GM23338 (cell line): ENCODE measurements around the gene OLFM1. TPM values are rescaled to one million over a fixed set of nuclear protein-coding genes. Genes with fewer than 3 reads are reported as not detected.

ENCODE experiments used
- ATAC-seq: fragments of 200-7000 bp; cut with Tn5 transposase; 3 replicates; pipeline ENCODE4 v1.9.1; 2020
- DNase-seq: peaks from one replicate; pipeline ENCODE4 v3.0.0-alpha.2; 2015; ENCODE audit warnings: low spot score
- H2AFZ ChIP-seq: fragments of 200-600 bp; sonication (generic); 2 replicates; pipeline ENCODE4 v1.8.0; 2016; ENCODE audit warnings: antibody characterized with exemption, mild to moderate bottlenecking, moderate library complexity
- H3F3A ChIP-seq: fragments of 200-600 bp; sonication (generic); replicated peaks from 2 replicates; pipeline ENCODE4 v1.8.0; 2017; ENCODE audit warnings: antibody characterized with exemption, mixed run types, low read depth
- H3K27ac ChIP-seq: fragments of 200-600 bp; sonication (generic); 2 replicates; pipeline ENCODE4 v1.6.1; 2016; ENCODE audit warnings: low read depth
- H3K27me3 ChIP-seq: fragments of 200-600 bp; sonication (generic); 2 replicates; pipeline ENCODE4 v1.8.0; 2016; ENCODE audit warnings: mild to moderate bottlenecking, mixed run types, moderate library complexity; ENCODE audit not compliant: insufficient read depth
- H3K36me3 ChIP-seq: fragments of 200-600 bp; sonication (generic); 2 replicates; pipeline ENCODE4 v1.8.0; 2016; ENCODE audit warnings: mild to moderate bottlenecking; ENCODE audit not compliant: insufficient read depth
- H3K4me1 ChIP-seq: fragments of 200-600 bp; sonication (generic); 2 replicates; pipeline ENCODE4 v1.8.0; 2016; ENCODE audit warnings: mild to moderate bottlenecking, moderate library complexity; ENCODE audit not compliant: insufficient read depth
- H3K4me2 ChIP-seq: fragments of 200-600 bp; sonication (generic); 2 replicates; pipeline ENCODE4 v1.7.1; 2017; ENCODE audit warnings: mixed run types
- H3K4me3 ChIP-seq: fragments of 200-600 bp; sonication (generic); 2 replicates; pipeline ENCODE4 v1.6.1; 2016; ENCODE audit warnings: mixed run types
- H3K79me2 ChIP-seq: fragments of 200-600 bp; sonication (generic); replicated peaks from 2 replicates; pipeline ENCODE4 v1.8.0; 2017; ENCODE audit warnings: mild to moderate bottlenecking; ENCODE audit not compliant: insufficient read depth
- H3K9me2 ChIP-seq: fragments of 200-600 bp; sonication (generic); 2 replicates; pipeline ENCODE4 v1.8.0; 2017; ENCODE audit not compliant: insufficient read depth
- H4K20me1 ChIP-seq: fragments of 200-600 bp; sonication (generic); replicated peaks from 2 replicates; pipeline ENCODE4 v1.8.0; 2017; ENCODE audit warnings: mild to moderate bottlenecking; ENCODE audit not compliant: insufficient read depth
- H3K27ac Mint-ChIP-seq: 2 replicates; pipeline ENCODE4 v1.8.0; 2020; ENCODE audit warnings: inconsistent platforms, mild to moderate bottlenecking, moderate library complexity, mixed read lengths
- H3K27me3 Mint-ChIP-seq: 3 replicates; pipeline ENCODE4 v1.8.0; 2022; ENCODE audit warnings: low read depth, mild to moderate bottlenecking, moderate library complexity, mixed read lengths, inconsistent platforms; ENCODE audit not compliant: insufficient read depth, poor library complexity
- H3K36me3 Mint-ChIP-seq: 3 replicates; pipeline ENCODE4 v1.8.0; 2021; ENCODE audit warnings: low read depth, mild to moderate bottlenecking, inconsistent platforms, moderate library complexity, mixed read lengths
- H3K4me1 Mint-ChIP-seq: 3 replicates; pipeline ENCODE4 v1.8.0; 2020; ENCODE audit warnings: mild to moderate bottlenecking, inconsistent platforms, mixed read lengths
- H3K4me3 Mint-ChIP-seq: 3 replicates; pipeline ENCODE4 v1.8.0; 2021; ENCODE audit warnings: moderate library complexity, mild to moderate bottlenecking, inconsistent platforms, mixed read lengths
- H3K9me3 Mint-ChIP-seq: 3 replicates; pipeline ENCODE4 v1.8.0; 2020; ENCODE audit warnings: moderate library complexity, mild to moderate bottlenecking, inconsistent platforms, mixed read lengths
- CREB1 ChIP-seq: fragments of 250-450 bp; sonication (Bioruptor Pico); IDR thresholded peaks from 2 replicates; pipeline ENCODE4 v1.5.0; 2020; ENCODE audit warnings: low read depth, mild to moderate bottlenecking, moderate library complexity
- EZH2 ChIP-seq: fragments of 200-600 bp; sonication (generic); IDR thresholded peaks from one replicate; pipeline ENCODE4 v1.8.0; 2017; ENCODE audit warnings: antibody characterized with exemption, mild to moderate bottlenecking, low read depth; ENCODE audit not compliant: unreplicated experiment
- EZH2phosphoT487 ChIP-seq: fragments of 200-600 bp; sonication (generic); IDR thresholded peaks from one replicate; pipeline ENCODE4 v1.8.1; 2018; ENCODE audit warnings: antibody characterized with exemption; ENCODE audit not compliant: unreplicated experiment
- JUNB ChIP-seq: IDR thresholded peaks from one replicate; pipeline ENCODE4 v1.6.1; 2016; ENCODE audit warnings: antibody characterized with exemption; ENCODE audit not compliant: unreplicated experiment
- NANOG ChIP-seq: IDR thresholded peaks from 2 replicates; pipeline ENCODE4 v1.6.1; 2016; ENCODE audit warnings: antibody characterized with exemption, borderline replicate concordance
- POLR2AphosphoS5 ChIP-seq: IDR thresholded peaks from 2 replicates; pipeline ENCODE4 v1.6.1; 2016; ENCODE audit warnings: antibody characterized with exemption, low read depth
- STAT1 ChIP-seq: IDR thresholded peaks from one replicate; pipeline ENCODE4 v1.6.1; 2016; ENCODE audit warnings: antibody characterized with exemption; ENCODE audit not compliant: unreplicated experiment
- ZNF114 ChIP-seq: fragments of 250-450 bp; sonication (Bioruptor Pico); IDR thresholded peaks from 2 replicates; pipeline ENCODE4 v1.5.0; 2020; ENCODE audit warnings: mild to moderate bottlenecking, moderate library complexity
- ZNF331 ChIP-seq: fragments of 250-450 bp; sonication (Bioruptor Pico); IDR thresholded peaks from 2 replicates; pipeline ENCODE4 v1.5.0; 2020; ENCODE audit warnings: low read depth, mild to moderate bottlenecking, moderate library complexity
- ZNF462 ChIP-seq: fragments of 250-450 bp; sonication (Bioruptor Pico); IDR thresholded peaks from 2 replicates; pipeline ENCODE4 v1.5.0; 2020; ENCODE audit warnings: mild to moderate bottlenecking, moderate library complexity
- polyA plus RNA-seq: library from polyadenylated mRNA; unstranded; fragments of >200 nt; fragmentation: Nextera tagmentation; extraction: Ambion mirVana; gene quantifications from 2 replicates; pipeline ENCODE4 v1.2.1, GENCODE V29; 2016
- total RNA-seq: library from RNA; depleted of rRNA; stranded (reverse); fragments of >200 nt; shearing (Covaris generic); gene quantifications from 2 replicates; pipeline ENCODE4 v1.2.3, GENCODE V29; 2014
- TF ChIP-seq, protein P1 (sequence below): IDR thresholded peaks from 2 replicates; pipeline ENCODE4 v1.6.1; 2016; ENCODE audit warnings: antibody characterized with exemption
- TF ChIP-seq, protein P2 (sequence below): IDR thresholded peaks from one replicate; pipeline ENCODE4 v1.6.1; 2018; ENCODE audit warnings: antibody characterized with exemption; ENCODE audit not compliant: unreplicated experiment
- TF ChIP-seq, protein P3 (sequence below), 2 experiments: fragments of 200-600 bp in 1 of 2; sonication (generic) in 1 of 2; conservative IDR thresholded peaks; 2 replicates each; pipeline versions ENCODE4 v1.5.1 to v1.6.1; 2016 to 2017; ENCODE audit warnings: antibody characterized with exemption in 2 of 2, low read depth in 2 of 2, mild to moderate bottlenecking in 2 of 2, moderate library complexity in 1 of 2

The OLFM1 gene
- total and polyA plus RNA-seq, 2 experiments from 2014 or later, result 20.6 to 40.1 TPM

GRCh38 chr9:135045264-135045927, 42.1 kb upstream of the OLFM1 start:
- H3K4me1 Mint-ChIP-seq, result no peaks in the 10 kb centered on the region
- Histone ChIP-seq H3K36me3 (no peaks in the 10 kb centered on the region), H3F3A (no peaks in the 10 kb centered on the region), H3K27ac (no peak overlapping the region), H3K79me2 (no peaks in the 10 kb centered on the region), H3K4me2 (no peak overlapping the region), H2AFZ (peak overlapping the region; percentile 47; the same call in 1 of the 2 replicates), H3K9me2 (no peaks in the 10 kb centered on the region), H4K20me1 (no peaks in the 10 kb centered on the region), H3K4me1 (no peaks in the 10 kb centered on the region), H3K27me3 (no peaks in the 10 kb centered on the region), H3K4me3 (no peak overlapping the region)
- peak overlapping the region; percentile 28; the same call in 1 of the 2 replicates for H3K27ac Mint-ChIP-seq
- peaks cover 12% of the 10 kb centered on the region for H3K27me3 Mint-ChIP-seq
- peak; percentile 46 for ATAC-seq
- no peaks in the 10 kb centered on the region for H3K9me3 Mint-ChIP-seq
- TF ChIP-seq, protein P1, sequence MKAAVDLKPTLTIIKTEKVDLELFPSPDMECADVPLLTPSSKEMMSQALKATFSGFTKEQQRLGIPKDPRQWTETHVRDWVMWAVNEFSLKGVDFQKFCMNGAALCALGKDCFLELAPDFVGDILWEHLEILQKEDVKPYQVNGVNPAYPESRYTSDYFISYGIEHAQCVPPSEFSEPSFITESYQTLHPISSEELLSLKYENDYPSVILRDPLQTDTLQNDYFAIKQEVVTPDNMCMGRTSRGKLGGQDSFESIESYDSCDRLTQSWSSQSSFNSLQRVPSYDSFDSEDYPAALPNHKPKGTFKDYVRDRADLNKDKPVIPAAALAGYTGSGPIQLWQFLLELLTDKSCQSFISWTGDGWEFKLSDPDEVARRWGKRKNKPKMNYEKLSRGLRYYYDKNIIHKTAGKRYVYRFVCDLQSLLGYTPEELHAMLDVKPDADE, result no peak
- TF ChIP-seq, protein P2, sequence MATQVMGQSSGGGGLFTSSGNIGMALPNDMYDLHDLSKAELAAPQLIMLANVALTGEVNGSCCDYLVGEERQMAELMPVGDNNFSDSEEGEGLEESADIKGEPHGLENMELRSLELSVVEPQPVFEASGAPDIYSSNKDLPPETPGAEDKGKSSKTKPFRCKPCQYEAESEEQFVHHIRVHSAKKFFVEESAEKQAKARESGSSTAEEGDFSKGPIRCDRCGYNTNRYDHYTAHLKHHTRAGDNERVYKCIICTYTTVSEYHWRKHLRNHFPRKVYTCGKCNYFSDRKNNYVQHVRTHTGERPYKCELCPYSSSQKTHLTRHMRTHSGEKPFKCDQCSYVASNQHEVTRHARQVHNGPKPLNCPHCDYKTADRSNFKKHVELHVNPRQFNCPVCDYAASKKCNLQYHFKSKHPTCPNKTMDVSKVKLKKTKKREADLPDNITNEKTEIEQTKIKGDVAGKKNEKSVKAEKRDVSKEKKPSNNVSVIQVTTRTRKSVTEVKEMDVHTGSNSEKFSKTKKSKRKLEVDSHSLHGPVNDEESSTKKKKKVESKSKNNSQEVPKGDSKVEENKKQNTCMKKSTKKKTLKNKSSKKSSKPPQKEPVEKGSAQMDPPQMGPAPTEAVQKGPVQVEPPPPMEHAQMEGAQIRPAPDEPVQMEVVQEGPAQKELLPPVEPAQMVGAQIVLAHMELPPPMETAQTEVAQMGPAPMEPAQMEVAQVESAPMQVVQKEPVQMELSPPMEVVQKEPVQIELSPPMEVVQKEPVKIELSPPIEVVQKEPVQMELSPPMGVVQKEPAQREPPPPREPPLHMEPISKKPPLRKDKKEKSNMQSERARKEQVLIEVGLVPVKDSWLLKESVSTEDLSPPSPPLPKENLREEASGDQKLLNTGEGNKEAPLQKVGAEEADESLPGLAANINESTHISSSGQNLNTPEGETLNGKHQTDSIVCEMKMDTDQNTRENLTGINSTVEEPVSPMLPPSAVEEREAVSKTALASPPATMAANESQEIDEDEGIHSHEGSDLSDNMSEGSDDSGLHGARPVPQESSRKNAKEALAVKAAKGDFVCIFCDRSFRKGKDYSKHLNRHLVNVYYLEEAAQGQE, result no peak
- TF ChIP-seq ZNF462 (CRISPR knock-in tag) (no peak), STAT1 (no peak), CREB1 (CRISPR knock-in tag) (no peak), EZH2 (no peak), JUNB (no peak), POLR2AphosphoS5 (no peak), ZNF114 (CRISPR knock-in tag) (no peak), EZH2phosphoT487 (no peak), NANOG (no peak), ZNF331 (CRISPR knock-in tag) (no peak)
- TF ChIP-seq, protein P3, sequence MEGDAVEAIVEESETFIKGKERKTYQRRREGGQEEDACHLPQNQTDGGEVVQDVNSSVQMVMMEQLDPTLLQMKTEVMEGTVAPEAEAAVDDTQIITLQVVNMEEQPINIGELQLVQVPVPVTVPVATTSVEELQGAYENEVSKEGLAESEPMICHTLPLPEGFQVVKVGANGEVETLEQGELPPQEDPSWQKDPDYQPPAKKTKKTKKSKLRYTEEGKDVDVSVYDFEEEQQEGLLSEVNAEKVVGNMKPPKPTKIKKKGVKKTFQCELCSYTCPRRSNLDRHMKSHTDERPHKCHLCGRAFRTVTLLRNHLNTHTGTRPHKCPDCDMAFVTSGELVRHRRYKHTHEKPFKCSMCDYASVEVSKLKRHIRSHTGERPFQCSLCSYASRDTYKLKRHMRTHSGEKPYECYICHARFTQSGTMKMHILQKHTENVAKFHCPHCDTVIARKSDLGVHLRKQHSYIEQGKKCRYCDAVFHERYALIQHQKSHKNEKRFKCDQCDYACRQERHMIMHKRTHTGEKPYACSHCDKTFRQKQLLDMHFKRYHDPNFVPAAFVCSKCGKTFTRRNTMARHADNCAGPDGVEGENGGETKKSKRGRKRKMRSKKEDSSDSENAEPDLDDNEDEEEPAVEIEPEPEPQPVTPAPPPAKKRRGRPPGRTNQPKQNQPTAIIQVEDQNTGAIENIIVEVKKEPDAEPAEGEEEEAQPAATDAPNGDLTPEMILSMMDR (conservative IDR thresholded peaks at IDR 0.05; ENCODE audit: low read depth in 2 of 2), result no peak
- no peaks in the 10 kb centered on the region for H3K36me3 Mint-ChIP-seq
- no peak for DNase-seq
- no peak overlapping the region for H3K4me3 Mint-ChIP-seq
